ENCODE results near the gene CD300LD. TPM values are rescaled to one million over a fixed set of nuclear protein-coding genes. Genes with fewer than 3 reads are reported as not detected.
"Not testable (repeated sequence)": the region's sequence is repeated elsewhere in the genome, so short reads cannot be mapped to it uniquely, and the experiment has no call there.

CD300LD gene
- total RNA-seq, 1 donor from 2014 or later, result not detected

- no peak overlapping the region for H3K4me3 ChIP-seq (ENCODE audit: low read depth, low read length)
- no peak for DNase-seq (ENCODE audit: low read depth)
- TF ChIP-seq, protein P1, sequence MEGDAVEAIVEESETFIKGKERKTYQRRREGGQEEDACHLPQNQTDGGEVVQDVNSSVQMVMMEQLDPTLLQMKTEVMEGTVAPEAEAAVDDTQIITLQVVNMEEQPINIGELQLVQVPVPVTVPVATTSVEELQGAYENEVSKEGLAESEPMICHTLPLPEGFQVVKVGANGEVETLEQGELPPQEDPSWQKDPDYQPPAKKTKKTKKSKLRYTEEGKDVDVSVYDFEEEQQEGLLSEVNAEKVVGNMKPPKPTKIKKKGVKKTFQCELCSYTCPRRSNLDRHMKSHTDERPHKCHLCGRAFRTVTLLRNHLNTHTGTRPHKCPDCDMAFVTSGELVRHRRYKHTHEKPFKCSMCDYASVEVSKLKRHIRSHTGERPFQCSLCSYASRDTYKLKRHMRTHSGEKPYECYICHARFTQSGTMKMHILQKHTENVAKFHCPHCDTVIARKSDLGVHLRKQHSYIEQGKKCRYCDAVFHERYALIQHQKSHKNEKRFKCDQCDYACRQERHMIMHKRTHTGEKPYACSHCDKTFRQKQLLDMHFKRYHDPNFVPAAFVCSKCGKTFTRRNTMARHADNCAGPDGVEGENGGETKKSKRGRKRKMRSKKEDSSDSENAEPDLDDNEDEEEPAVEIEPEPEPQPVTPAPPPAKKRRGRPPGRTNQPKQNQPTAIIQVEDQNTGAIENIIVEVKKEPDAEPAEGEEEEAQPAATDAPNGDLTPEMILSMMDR (IDR thresholded peaks at IDR 0.05; ENCODE audit: insufficient read depth, low read length, poor library complexity, severe bottlenecking), result no peak
- peaks cover 2% of the 10 kb centered on the region for H3K27me3 ChIP-seq (ENCODE audit: control insufficient read depth, insufficient read depth, low read length)
- no peaks in the 10 kb centered on the region for H3K36me3 ChIP-seq (ENCODE audit: control insufficient read depth, insufficient read depth, low read length)
These were observed 43.3 kb upstream of the CD300LD start for GRCh38 chr17:74635418-74635817.

GRCh38 chr17:74633326-74633725, 41.2 kb upstream of the CD300LD start:
- Histone ChIP-seq H3K36me3 (ENCODE audit: control insufficient read depth, insufficient read depth, low read length) (no peaks in the 10 kb centered on the region), H3K27me3 (ENCODE audit: control insufficient read depth, insufficient read depth, low read length) (peaks cover 2% of the 10 kb centered on the region), H3K4me3 (ENCODE audit: low read depth, low read length) (no peak overlapping the region)
- DNase-seq (ENCODE audit: low read depth), result no peak
- TF ChIP-seq, protein P1 (IDR thresholded peaks at IDR 0.05; ENCODE audit: insufficient read depth, low read length, poor library complexity, severe bottlenecking), result no peak

DNA sequence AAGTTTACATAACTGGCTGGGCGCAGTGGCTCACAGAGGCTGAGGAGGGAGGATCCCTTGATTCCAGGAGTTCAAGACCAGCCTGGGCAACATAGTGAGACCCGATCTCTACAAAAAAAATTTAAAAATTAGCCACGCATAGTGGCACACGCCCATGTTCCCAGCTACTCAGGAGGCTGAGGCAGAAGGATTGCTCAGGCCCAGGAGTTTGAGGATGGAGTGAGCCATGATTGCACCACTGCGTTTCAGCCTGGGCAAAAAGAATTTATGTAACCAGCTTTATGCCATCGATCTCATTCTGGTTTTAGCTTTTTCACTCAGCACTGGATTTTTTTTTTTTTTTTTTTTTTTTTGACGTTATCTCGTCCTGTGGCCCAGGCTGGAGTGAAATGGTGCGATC, 40.5 kb upstream of the CD300LD start:
- no peak for DNase-seq (ENCODE audit: low read depth)
- H3K4me3 ChIP-seq (ENCODE audit: low read depth, low read length), result no peak overlapping the region
- no peaks in the 10 kb centered on the region for H3K36me3 ChIP-seq (ENCODE audit: control insufficient read depth, insufficient read depth, low read length)
- peaks cover 2% of the 10 kb centered on the region for H3K27me3 ChIP-seq (ENCODE audit: control insufficient read depth, insufficient read depth, low read length)
- TF ChIP-seq, protein P1 (IDR thresholded peaks at IDR 0.05; ENCODE audit: insufficient read depth, low read length, poor library complexity, severe bottlenecking), result no peak

DNA sequence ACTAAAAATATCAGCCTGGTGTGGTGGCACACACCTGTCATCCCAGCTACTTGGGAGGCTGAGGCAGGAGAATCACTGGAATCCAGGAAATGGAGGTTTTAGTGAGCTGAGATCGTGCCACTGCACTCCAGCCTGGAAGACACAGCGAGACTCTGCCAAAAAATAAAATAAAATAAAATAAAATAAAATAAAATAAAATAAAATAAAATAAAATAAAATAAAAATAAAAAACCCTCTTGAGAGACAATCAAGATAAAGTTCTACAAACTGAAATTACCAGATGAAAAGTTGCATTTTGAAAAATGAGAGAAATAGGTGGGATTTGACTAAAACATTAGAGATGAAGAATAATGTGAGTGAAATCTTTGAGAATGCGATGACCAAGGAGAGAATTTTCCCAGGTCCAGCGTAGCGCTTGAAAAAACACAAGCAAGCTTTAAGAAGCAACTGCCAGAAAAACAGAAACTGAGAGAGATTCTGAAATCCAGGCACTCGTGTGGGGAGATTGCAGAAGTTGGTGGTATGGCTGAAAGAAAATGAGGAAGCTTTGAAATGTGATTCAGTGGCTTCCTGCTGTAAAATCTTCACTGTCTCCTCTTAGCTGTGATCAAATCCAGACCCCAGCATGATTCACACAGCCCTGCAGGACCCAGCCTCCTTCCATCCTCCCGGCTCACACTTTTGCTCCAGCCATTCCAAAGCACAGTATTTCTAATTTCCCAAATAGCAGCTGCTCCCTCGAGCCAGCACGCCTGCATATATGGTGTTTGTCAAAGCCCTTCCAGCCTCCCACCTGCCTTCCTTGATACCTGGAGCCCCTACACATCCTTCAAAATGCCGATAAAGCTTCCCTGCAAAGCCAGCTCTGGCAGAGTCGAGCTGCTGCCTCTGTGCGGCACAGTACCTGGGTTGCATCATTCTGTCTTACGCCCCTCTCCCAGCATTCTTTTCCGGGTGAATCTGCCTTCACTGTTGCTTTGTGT, 39.7 kb upstream of the CD300LD start:
- Histone ChIP-seq H3K27me3 (ENCODE audit: control insufficient read depth, insufficient read depth, low read length) (peaks cover under 1% of the 10 kb centered on the region), H3K4me3 (ENCODE audit: low read depth, low read length) (no peak overlapping the region), H3K36me3 (ENCODE audit: control insufficient read depth, insufficient read depth, low read length) (no peaks in the 10 kb centered on the region)
- TF ChIP-seq, protein P1 (IDR thresholded peaks at IDR 0.05; ENCODE audit: insufficient read depth, low read length, poor library complexity, severe bottlenecking), result no peak
- no peak for DNase-seq (ENCODE audit: low read depth)

GRCh38 chr17:74630251-74630650, 38.2 kb upstream of the CD300LD start:
- H3K4me3 ChIP-seq (ENCODE audit: low read depth, low read length); H3K36me3 ChIP-seq (ENCODE audit: control insufficient read depth, insufficient read depth, low read length); DNase-seq (ENCODE audit: low read depth); H3K27me3 ChIP-seq (ENCODE audit: control insufficient read depth, insufficient read depth, low read length): not testable (repeated sequence)

DNA sequence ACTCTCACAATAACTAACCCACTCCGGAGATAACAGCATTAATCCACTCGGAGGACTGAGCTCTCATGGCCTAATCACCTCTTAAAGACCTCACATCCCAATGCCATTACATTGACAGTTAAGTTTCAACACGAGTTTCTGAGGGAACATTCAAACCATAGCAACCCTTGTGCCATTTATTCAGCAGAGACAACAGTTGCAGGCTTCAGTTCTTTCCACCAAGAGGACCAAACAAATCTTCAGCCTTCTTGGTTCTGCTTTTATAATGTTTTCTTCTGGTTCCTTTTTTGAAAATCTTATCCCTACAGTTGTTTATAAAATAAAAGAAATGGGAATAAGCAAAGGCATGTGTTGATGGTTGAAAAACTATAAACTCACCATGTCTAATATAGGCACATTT, 33.6 kb upstream of the CD300LD start:
- no peaks in the 10 kb centered on the region for H3K36me3 ChIP-seq (ENCODE audit: control insufficient read depth, insufficient read depth, low read length)
- no peak for DNase-seq (ENCODE audit: low read depth)
- no peaks in the 10 kb centered on the region for H3K27me3 ChIP-seq (ENCODE audit: control insufficient read depth, insufficient read depth, low read length)
- TF ChIP-seq, protein P1 (IDR thresholded peaks at IDR 0.05; ENCODE audit: insufficient read depth, low read length, poor library complexity, severe bottlenecking), result no peak
- no peak overlapping the region for H3K4me3 ChIP-seq (ENCODE audit: low read depth, low read length)
